OCI-LY1 (cell line): Measurements from ENCODE around the gene KRT1.

ENCODE experiments used
- H2AFZ ChIP-seq: fragments of 200-600 bp; sonication (generic), shearing (Covaris generic); 2 replicates; pipeline ENCODE4 v1.6.0; 2014; ENCODE audit warnings: antibody characterized with exemption, mild to moderate bottlenecking, low read length
- H3F3A ChIP-seq: fragments of 200-600 bp; sonication (generic), shearing (Covaris generic); 2 replicates; pipeline ENCODE4 v1.6.0; 2014; ENCODE audit warnings: mild to moderate bottlenecking, antibody characterized with exemption, low read length, moderate library complexity; ENCODE audit not compliant: insufficient read depth
- H3K27ac ChIP-seq: fragments of 200-600 bp; sonication (generic); 2 replicates; pipeline ENCODE4 v1.5.1; 2014; ENCODE audit warnings: low read length, mixed run types, mild to moderate bottlenecking, low read depth; ENCODE audit not compliant: poor library complexity, severe bottlenecking
- H3K27me3 ChIP-seq: fragments of 200-600 bp; sonication (generic); 2 replicates; pipeline ENCODE4 v1.6.0; 2014; ENCODE audit warnings: antibody characterized with exemption, mild to moderate bottlenecking, low read length, moderate library complexity; ENCODE audit not compliant: insufficient read depth
- H3K36me3 ChIP-seq: fragments of 200-600 bp; sonication (generic); 2 replicates; pipeline ENCODE4 v1.6.1; 2014; ENCODE audit warnings: mild to moderate bottlenecking, antibody characterized with exemption, low read length, moderate library complexity, mixed read lengths; ENCODE audit not compliant: insufficient read depth
- H3K4me1 ChIP-seq: fragments of 200-600 bp; sonication (generic); 2 replicates; pipeline ENCODE4 v1.5.1; 2014; ENCODE audit warnings: mild to moderate bottlenecking, low read length, moderate library complexity; ENCODE audit not compliant: insufficient read depth, severe bottlenecking
- H3K4me2 ChIP-seq: fragments of 200-600 bp; sonication (generic), shearing (Covaris generic); 2 replicates; pipeline ENCODE4 v1.6.1; 2014; ENCODE audit warnings: low read length
- H3K4me3 ChIP-seq: fragments of 200-600 bp; sonication (generic); 2 replicates; pipeline ENCODE4 v1.5.1; 2014; ENCODE audit warnings: low read length, low read depth, mild to moderate bottlenecking, mixed read lengths; ENCODE audit not compliant: poor library complexity, severe bottlenecking
- H3K79me2 ChIP-seq: fragments of 200-600 bp; shearing (Covaris generic); 2 replicates; pipeline ENCODE4 v1.6.1; 2016; ENCODE audit warnings: mixed run types, low read length, mixed read lengths; ENCODE audit not compliant: insufficient read depth
- H3K9ac ChIP-seq: fragments of 200-600 bp; sonication (generic), shearing (Covaris generic); 2 replicates; pipeline ENCODE4 v1.6.1; 2014; ENCODE audit warnings: mild to moderate bottlenecking, low read length, mixed read lengths
- H3K9me2 ChIP-seq: fragments of 200-600 bp; sonication (generic), shearing (Covaris generic); 2 replicates; pipeline ENCODE4 v1.6.1; 2014; ENCODE audit warnings: low read depth, mild to moderate bottlenecking, low read length, mixed read lengths
- H3K9me3 ChIP-seq: fragments of 200-600 bp; shearing (Covaris generic); 2 replicates; pipeline ENCODE4 v1.6.1; 2014; ENCODE audit warnings: low read length, mixed read lengths
- H4K20me1 ChIP-seq: fragments of 200-600 bp; sonication (generic), shearing (Covaris generic); 2 replicates; pipeline ENCODE4 v1.6.0; 2016; ENCODE audit warnings: mild to moderate bottlenecking, low read length; ENCODE audit not compliant: insufficient read depth
- CTCF ChIP-seq: fragments of 200-600 bp; sonication (generic), shearing (Covaris generic); IDR thresholded peaks from 2 replicates; pipeline ENCODE4 v1.5.1; 2017; ENCODE audit warnings: mild to moderate bottlenecking, antibody characterized with exemption, low read length, moderate library complexity, mixed read lengths
- EZH2 ChIP-seq: fragments of 200-600 bp; sonication (generic), shearing (Covaris generic); IDR thresholded peaks from 2 replicates; pipeline ENCODE4 v1.8.0; 2017; ENCODE audit warnings: borderline replicate concordance, mixed run types, mild to moderate bottlenecking, antibody characterized with exemption, low read length, moderate library complexity, mixed read lengths

The KRT1 gene

GRCh38 chr12:52663420-52663819 lies 16.8 kb downstream of the KRT1 start:
- TF ChIP-seq EZH2 (no peak), CTCF (no peak)
- no peaks in the 10 kb centered on the region for H3K79me2 ChIP-seq
- no peaks in the 10 kb centered on the region for H3K9me3 ChIP-seq
- H3K36me3 ChIP-seq, result no peaks in the 10 kb centered on the region
- H4K20me1 ChIP-seq, result no peaks in the 10 kb centered on the region
- no peak overlapping the region for H3K4me3 ChIP-seq
- no peak overlapping the region for H3K27ac ChIP-seq
- H3K9ac ChIP-seq, result no peak overlapping the region
- H2AFZ ChIP-seq, result no peak overlapping the region
- no peaks in the 10 kb centered on the region for H3F3A ChIP-seq
- H3K27me3 ChIP-seq, result no peaks in the 10 kb centered on the region
- H3K4me2 ChIP-seq, result no peak overlapping the region
- H3K4me1 ChIP-seq, result no peaks in the 10 kb centered on the region
- no peaks in the 10 kb centered on the region for H3K9me2 ChIP-seq

- Histone ChIP-seq H2AFZ (no peak overlapping the region), H3F3A (no peaks in the 10 kb centered on the region), H3K9me2 (no peaks in the 10 kb centered on the region), H3K4me3 (no peak overlapping the region), H4K20me1 (no peaks in the 10 kb centered on the region), H3K27ac (no peak overlapping the region), H3K79me2 (no peaks in the 10 kb centered on the region), H3K4me1 (no peaks in the 10 kb centered on the region), H3K9ac (no peak overlapping the region), H3K27me3 (no peaks in the 10 kb centered on the region), H3K36me3 (no peaks in the 10 kb centered on the region), H3K4me2 (no peak overlapping the region), H3K9me3 (no peaks in the 10 kb centered on the region)
- TF ChIP-seq CTCF, result no peak
- no peak for TF ChIP-seq EZH2
Measured at GRCh38 chr12:52662918-52663229, 17.3 kb downstream of the KRT1 start.

GRCh38 chr12:52662093-52662917 lies 17.9 kb downstream of the KRT1 start:
- Histone ChIP-seq H3K9ac (no peak overlapping the region), H3K9me2 (no peaks in the 10 kb centered on the region), H3K4me2 (no peak overlapping the region), H3F3A (no peaks in the 10 kb centered on the region), H4K20me1 (no peaks in the 10 kb centered on the region), H3K27ac (no peak overlapping the region), H2AFZ (no peak overlapping the region), H3K79me2 (no peaks in the 10 kb centered on the region), H3K9me3 (no peaks in the 10 kb centered on the region), H3K4me1 (no peaks in the 10 kb centered on the region), H3K27me3 (0 out of 2 replicates have a peak, but pooled peaks cover 3% of the 10 kb centered on the region), H3K36me3 (no peaks in the 10 kb centered on the region), H3K4me3 (no peak overlapping the region)
- TF ChIP-seq EZH2, result no peak

- Histone ChIP-seq H3K79me2 (no peaks in the 10 kb centered on the region), H2AFZ (no peak overlapping the region), H3K9me2 (no peaks in the 10 kb centered on the region), H3K4me1 (no peaks in the 10 kb centered on the region), H3F3A (no peaks in the 10 kb centered on the region), H3K36me3 (no peaks in the 10 kb centered on the region), H3K4me2 (no peak overlapping the region), H3K27me3 (0 out of 2 replicates have a peak, but pooled peaks cover 3% of the 10 kb centered on the region), H3K27ac (no peak overlapping the region), H3K9me3 (no peaks in the 10 kb centered on the region), H3K4me3 (no peak overlapping the region), H4K20me1 (no peaks in the 10 kb centered on the region), H3K9ac (no peak overlapping the region)
- no peak for TF ChIP-seq EZH2
- no peak for TF ChIP-seq CTCF
Measured at GRCh38 chr12:52661668-52662067, 18.5 kb downstream of the KRT1 start.
